Omental fat pad (tissue), 4 donors: Measurements from ENCODE around the gene SSB. TPM values are rescaled to one million over a fixed set of nuclear protein-coding genes. Genes with fewer than 3 reads are reported as not detected.
A peak's percentile ranks its signal among the peaks of the same experiment; 100 is the strongest.
"Not testable (repeated sequence)": the region's sequence is repeated elsewhere in the genome, so short reads cannot be mapped to it uniquely, and the experiment has no call there.

Source experiments
- ATAC-seq: fragments of 150-250 bp; one replicate; pipeline ENCODE4 v1.9.1; 2016; ENCODE audit warnings: mild to moderate bottlenecking, moderate library complexity; ENCODE audit not compliant: low FRiP score
- DNase-seq: peaks from one replicate; pipeline ENCODE4 v3.0.0-alpha.2; 2019; ENCODE audit warnings: low spot score
- CTCF ChIP-seq, 3 donors: fragments of 450-650 bp; IDR thresholded peaks; one replicate each; pipeline ENCODE4 v1.5.1; 2016 to 2017; ENCODE audit warnings: antibody characterized with exemption in 3 of 3, mild to moderate bottlenecking in 3 of 3, moderate library complexity in 2 of 3
- total RNA-seq, 4 donors: library from RNA; depleted of rRNA; stranded (reverse); fragments of >200 nt; gene quantifications; one replicate each; pipeline ENCODE4 v1.1.0, GENCODE V29; 2016

The SSB gene
- total RNA-seq, 4 donors from 2014 or later = 70.3 to 246 (median 111) TPM

- no peak for TF ChIP-seq CTCF (IDR thresholded peaks at IDR 0.05)
- ATAC-seq (no peak), DNase-seq (no peak)
Observed at GRCh38 chr2:169759987-169760386, 38.7 kb upstream of the SSB start.

DNA sequence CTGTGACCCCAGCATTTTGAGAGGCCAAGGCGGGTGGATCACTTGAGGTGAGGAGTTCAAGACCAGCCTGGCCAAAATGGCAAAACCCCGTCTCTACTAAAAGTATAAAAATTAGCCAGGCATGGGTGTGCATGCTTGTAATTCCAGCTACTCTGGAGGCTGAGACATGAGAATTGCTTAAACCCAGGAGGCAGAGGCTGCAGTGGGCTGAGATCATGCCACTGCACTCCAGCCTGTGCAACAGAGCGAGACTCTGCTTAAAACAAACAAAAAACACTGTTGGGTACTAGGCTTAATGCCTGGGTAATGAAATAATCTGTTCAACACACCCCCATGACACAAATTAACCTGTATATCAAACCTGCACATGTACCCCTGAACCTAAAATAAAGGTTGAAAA, 37.9 kb upstream of the SSB start:
- not testable (repeated sequence) for DNase-seq, ATAC-seq

DNA sequence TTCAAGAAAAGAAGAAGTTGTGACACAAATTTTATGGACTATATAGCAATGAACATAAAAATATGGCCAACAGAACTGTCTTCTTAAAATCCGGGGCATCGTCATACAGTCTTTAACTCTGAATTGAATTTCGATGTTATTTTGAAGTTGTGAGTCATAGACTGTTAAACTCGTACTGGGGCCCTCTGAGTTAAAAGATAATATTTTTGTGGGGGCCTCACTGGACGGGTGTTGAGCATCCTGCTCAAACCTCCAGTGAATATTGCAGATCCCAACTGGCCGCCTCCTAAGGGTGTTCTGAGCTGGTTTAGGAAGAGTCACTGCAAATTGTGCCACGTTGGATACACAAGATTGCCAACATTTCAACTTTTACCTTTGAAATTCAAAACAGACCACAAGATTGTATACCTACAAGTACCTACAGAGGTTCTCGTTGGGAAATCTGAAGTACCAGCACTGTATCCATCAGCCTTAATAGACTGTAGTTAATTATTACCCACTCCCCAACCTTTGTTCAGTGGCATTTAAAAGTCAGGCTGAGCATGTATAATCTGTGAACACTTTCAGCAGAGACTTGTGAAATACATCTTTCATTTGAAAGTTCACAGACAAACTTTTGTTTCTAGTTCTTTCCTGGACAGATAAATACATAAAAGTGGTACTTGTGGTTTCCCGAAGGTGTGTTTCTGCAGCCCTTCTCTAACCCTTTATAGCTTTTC, 37.3 kb upstream of the SSB start:
- no peak for ATAC-seq
- no peak for TF ChIP-seq CTCF (IDR thresholded peaks at IDR 0.05)
- DNase-seq = no peak

- ATAC-seq = no peak
- no peak for DNase-seq
- TF ChIP-seq CTCF (IDR thresholded peaks at IDR 0.05) = no peak
Observed at GRCh38 chr2:169761970-169762292, 36.7 kb upstream of the SSB start.

DNA sequence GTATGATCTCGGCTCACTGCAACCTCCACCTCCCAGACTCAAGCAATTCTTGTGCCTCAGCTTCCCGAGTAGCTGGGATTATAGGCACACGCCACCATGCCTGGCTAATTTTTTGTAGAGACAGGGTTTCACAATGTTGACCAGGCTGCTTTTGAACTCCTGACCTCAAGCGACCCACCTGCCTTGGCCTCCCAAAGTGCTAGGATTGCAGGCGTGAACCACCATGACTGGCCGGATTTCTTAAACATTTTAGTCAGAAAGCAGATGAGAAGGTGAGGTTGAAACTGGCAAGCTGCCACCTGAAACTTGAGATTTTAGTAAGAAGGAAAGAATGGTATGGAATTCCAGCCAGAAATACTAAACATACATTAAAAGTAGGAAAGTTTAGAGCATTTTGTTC, 33.1 kb upstream of the SSB start:
- DNase-seq = no peak
- TF ChIP-seq CTCF (IDR thresholded peaks at IDR 0.05) = no peak
- no peak for ATAC-seq

- peak; percentile 48 for ATAC-seq
- DNase-seq = peak; percentile 48
Observed at GRCh38 chr2:169767243-169767888, 31.3 kb upstream of the SSB start.

More at GRCh38 chr2:169767243-169767888, 31.3 kb upstream of the SSB start:
- peak in 1 of 3 donors; percentile 16 for TF ChIP-seq CTCF (IDR thresholded peaks at IDR 0.05)
